ENCODE measurements around the gene FOXP1.

Gene FOXP1

DNA sequence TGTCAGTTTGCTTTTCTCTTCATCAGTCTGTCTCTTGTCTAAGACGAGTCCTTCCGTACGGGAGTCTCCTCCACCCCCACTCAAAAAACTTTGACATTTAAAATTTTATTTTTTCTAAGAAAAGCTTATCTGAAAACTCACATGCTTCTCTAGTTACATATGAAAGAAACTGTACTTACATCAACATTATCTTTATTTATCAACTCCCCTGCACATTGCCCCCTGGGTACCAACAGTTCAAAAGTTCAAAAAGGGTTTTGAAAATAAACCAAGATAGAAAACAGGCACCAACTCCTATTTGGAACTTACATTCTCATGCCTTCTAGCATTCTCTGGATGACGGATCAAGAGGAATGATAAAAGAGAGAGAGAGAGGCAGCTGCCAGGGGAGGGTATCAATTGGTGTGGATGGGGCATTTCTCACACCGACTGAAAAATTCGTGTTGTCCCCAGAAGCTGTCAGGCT lies 182.5 kb downstream of the FOXP1 start:
- DNase-seq (ENCODE audit: low read depth): no peak
- H3K36me3 ChIP-seq (ENCODE audit: control insufficient read depth, insufficient read depth, low read length, severe bottlenecking): no peaks in the 10 kb centered on the region

DNA sequence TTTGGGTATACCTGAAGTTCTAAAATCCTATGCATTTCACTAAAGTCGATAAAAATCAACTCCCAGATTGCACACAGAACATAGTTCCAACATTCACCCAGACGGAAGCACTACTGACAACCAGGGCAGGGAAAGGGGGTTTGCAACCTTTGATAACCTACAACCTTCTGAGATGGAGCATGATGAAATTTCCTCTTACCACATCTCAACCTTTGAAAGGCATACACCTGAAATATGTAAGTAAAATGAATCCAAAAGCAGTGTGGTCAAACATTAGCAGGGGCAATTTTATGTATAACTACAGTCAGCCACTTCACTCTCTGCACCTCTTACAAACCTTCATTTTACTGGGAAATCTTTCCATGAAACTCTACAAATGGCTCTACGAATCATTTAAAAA lies 184.1 kb downstream of the FOXP1 start:
- Histone ChIP-seq H3K4me1 (ENCODE audit: control insufficient read depth, insufficient read depth, low read length) (peaks cover 11% of the 10 kb centered on the region), H3K36me3 (ENCODE audit: control insufficient read depth, insufficient read depth, low read length, severe bottlenecking) (no peaks in the 10 kb centered on the region), H3K4me3 (ENCODE audit: low read length) (no peak overlapping the region), H3K27me3 (replicated peaks; ENCODE audit: control insufficient read depth, insufficient read depth, low read length) (no peaks in the 10 kb centered on the region), H3K9me3 (ENCODE audit: control insufficient read depth, low read length) (no peaks in the 10 kb centered on the region), H3K9ac (ENCODE audit: low read length) (no peak overlapping the region)
- no peak for DNase-seq (ENCODE audit: low read depth)

More for the DNA sequence above, 182.5 kb downstream of the FOXP1 start:
- H3K27me3 ChIP-seq (replicated peaks; ENCODE audit: control insufficient read depth, insufficient read depth, low read length): no peaks in the 10 kb centered on the region
- H3K4me1 ChIP-seq (ENCODE audit: control insufficient read depth, insufficient read depth, low read length): peaks cover 9% of the 10 kb centered on the region
- H3K9me3 ChIP-seq (ENCODE audit: control insufficient read depth, low read length): no peaks in the 10 kb centered on the region
- no peak overlapping the region for H3K9ac ChIP-seq (ENCODE audit: low read length)
- no peak overlapping the region for H3K4me3 ChIP-seq (ENCODE audit: low read length)

DNA sequence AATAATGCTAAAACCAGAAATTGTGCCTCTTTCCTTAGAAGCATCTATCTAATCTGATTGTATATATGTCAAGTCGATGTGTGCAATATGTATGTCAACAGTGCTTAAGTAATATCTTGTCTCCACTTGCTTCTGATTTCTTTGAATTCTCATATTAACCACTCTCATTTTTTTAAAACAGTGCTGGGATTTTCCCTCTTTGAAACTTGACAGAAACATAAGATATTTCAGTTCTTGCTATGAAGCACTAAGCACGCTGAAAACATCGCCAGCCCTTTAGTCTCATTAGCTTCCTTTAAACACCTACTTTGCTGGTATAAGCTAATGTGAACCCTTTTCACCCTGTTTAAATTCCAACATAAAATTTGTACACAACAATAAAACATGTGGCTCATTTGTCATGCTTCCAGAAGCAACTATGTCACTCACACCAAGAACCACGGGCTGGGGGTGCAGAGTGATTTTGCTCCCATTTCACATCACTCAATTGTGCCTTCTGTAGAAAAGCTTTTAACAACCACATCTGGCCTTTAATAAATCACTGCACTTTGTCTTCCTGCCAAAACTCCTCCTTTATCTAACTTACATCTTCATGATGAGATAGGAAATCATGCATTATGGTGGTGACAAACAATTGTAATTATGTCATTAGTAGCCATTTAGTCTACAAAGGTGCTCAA lies 185.2 kb downstream of the FOXP1 start:
- H3K9me3 ChIP-seq (ENCODE audit: control insufficient read depth, low read length): no peaks in the 10 kb centered on the region
- DNase-seq (ENCODE audit: low read depth): no peak

DNA sequence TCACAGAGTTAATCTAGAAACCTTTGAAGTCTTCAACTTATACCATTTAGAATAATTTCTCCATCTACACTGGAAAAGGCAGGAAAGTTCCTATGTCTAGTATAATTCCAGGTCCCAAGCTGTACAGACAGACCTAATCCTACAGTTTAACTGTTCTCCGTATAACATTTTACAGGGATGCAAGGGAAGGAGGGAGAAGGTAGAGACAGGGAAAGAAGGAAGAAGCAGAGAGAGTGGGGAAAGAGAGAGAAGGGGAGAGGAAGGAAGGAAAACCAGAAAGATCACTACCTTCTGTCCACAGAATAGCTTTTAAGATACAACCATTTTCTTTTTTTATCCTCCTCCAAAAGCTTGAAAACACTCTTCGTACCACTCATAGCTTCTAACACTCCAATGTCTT lies 185.8 kb downstream of the FOXP1 start:
- DNase-seq (ENCODE audit: low read depth): no peak
- H3K27me3 ChIP-seq (replicated peaks; ENCODE audit: control insufficient read depth, insufficient read depth, low read length): no peaks in the 10 kb centered on the region
- H3K9ac ChIP-seq (ENCODE audit: low read length): no peak overlapping the region
- H3K4me3 ChIP-seq (ENCODE audit: low read length): no peak overlapping the region
- no peaks in the 10 kb centered on the region for H3K9me3 ChIP-seq (ENCODE audit: control insufficient read depth, low read length)
- H3K36me3 ChIP-seq (ENCODE audit: control insufficient read depth, insufficient read depth, low read length, severe bottlenecking): no peaks in the 10 kb centered on the region
- peaks cover 11% of the 10 kb centered on the region for H3K4me1 ChIP-seq (ENCODE audit: control insufficient read depth, insufficient read depth, low read length)

More for the DNA sequence above, 185.2 kb downstream of the FOXP1 start:
- no peak overlapping the region for H3K4me3 ChIP-seq (ENCODE audit: low read length)
- H3K9ac ChIP-seq (ENCODE audit: low read length): no peak overlapping the region
- peaks cover 11% of the 10 kb centered on the region for H3K4me1 ChIP-seq (ENCODE audit: control insufficient read depth, insufficient read depth, low read length)
- no peaks in the 10 kb centered on the region for H3K36me3 ChIP-seq (ENCODE audit: control insufficient read depth, insufficient read depth, low read length, severe bottlenecking)
- no peaks in the 10 kb centered on the region for H3K27me3 ChIP-seq (replicated peaks; ENCODE audit: control insufficient read depth, insufficient read depth, low read length)

DNA sequence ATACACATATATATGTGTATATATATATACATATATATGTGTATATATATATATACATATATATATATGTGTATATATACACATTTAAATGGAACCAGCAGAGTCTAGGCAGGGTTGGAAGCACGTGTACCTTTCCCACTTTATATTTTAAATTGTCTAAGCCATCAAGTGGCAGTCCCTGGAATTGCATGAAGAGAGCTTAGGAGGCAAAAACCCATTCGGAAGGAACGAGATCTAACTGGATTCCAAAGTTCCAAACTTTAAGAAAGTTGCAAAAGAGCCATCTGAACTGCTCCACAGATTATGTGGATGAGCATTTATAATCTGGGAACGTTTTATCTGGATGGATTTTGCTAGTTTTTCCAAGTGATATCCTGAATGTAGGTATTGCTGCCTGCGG lies 186.5 kb downstream of the FOXP1 start:
- Histone ChIP-seq H3K36me3 (ENCODE audit: control insufficient read depth, insufficient read depth, low read length, severe bottlenecking) (no peaks in the 10 kb centered on the region), H3K27me3 (replicated peaks; ENCODE audit: control insufficient read depth, insufficient read depth, low read length) (no peaks in the 10 kb centered on the region), H3K9ac (ENCODE audit: low read length) (no peak overlapping the region), H3K4me3 (ENCODE audit: low read length) (no peak overlapping the region), H3K9me3 (ENCODE audit: control insufficient read depth, low read length) (no peaks in the 10 kb centered on the region), H3K4me1 (ENCODE audit: control insufficient read depth, insufficient read depth, low read length) (peaks cover 11% of the 10 kb centered on the region)
- DNase-seq (ENCODE audit: low read depth): peak; percentile 66

DNA sequence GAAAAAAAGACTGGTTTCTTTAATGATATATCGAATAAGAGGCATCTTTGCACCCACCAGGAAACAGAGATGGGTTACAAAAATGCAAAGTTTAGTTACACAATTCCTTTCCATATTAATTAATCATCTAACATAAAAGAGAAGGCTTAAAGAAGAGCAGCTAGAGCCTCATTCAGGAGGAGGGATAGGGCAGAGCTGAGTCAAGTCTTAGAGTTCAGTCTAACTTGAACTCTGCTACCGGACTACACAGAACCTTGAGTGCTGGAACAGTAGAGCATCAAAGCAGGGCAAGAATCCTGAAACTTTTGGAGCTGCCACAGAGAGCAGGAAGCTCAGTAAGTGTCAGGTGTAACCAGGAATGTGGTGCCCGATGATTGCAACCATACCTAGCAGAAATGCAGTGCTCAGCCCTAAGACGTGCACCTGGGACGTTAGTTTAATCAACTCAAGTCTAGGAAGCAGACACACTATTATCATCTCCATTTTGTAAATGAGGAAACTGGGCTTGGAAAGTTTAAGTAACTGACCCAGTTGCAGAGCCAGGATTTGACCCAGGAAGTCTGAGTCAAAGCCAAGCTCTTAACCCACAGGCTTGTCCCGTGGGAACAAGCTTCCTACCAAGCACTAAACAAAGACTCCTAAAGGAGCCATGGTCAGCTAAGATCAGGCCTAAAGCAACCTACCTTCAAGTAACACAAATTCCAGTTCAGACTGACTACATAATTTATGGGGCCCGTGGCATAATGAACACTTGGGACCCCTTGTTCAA lies 187.4 kb downstream of the FOXP1 start:
- H3K4me1 ChIP-seq (ENCODE audit: control insufficient read depth, insufficient read depth, low read length): peaks cover 11% of the 10 kb centered on the region
- H3K9me3 ChIP-seq (ENCODE audit: control insufficient read depth, low read length): no peaks in the 10 kb centered on the region
- no peaks in the 10 kb centered on the region for H3K27me3 ChIP-seq (replicated peaks; ENCODE audit: control insufficient read depth, insufficient read depth, low read length)
- no peak overlapping the region for H3K9ac ChIP-seq (ENCODE audit: low read length)
- peak; percentile 37 for DNase-seq (ENCODE audit: low read depth)
- H3K36me3 ChIP-seq (ENCODE audit: control insufficient read depth, insufficient read depth, low read length, severe bottlenecking): no peaks in the 10 kb centered on the region
- no peak overlapping the region for H3K4me3 ChIP-seq (ENCODE audit: low read length)

DNA sequence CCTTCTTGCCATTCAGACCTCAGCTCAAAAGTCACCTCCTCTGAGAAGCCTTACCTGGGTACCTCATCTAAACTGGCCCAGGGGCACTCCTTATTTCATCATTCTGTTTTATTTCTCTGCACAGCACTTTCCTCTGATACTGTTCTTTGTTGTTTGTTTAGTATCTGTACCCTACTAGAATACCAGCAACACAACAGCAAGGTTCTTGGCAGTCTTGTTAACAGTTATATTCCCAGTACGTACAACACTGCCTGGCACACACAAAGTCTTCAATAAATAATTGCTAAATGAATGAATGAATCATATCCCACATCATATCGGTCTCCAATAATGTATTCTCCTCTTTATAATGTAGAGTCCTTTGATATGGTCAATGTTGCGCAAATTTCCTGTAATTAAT lies 188.1 kb downstream of the FOXP1 start:
- Histone ChIP-seq H3K27me3 (replicated peaks; ENCODE audit: control insufficient read depth, insufficient read depth, low read length) (no peaks in the 10 kb centered on the region), H3K4me3 (ENCODE audit: low read length) (no peak overlapping the region), H3K9me3 (ENCODE audit: control insufficient read depth, low read length) (no peaks in the 10 kb centered on the region), H3K4me1 (ENCODE audit: control insufficient read depth, insufficient read depth, low read length) (peaks cover 11% of the 10 kb centered on the region), H3K36me3 (ENCODE audit: control insufficient read depth, insufficient read depth, low read length, severe bottlenecking) (no peaks in the 10 kb centered on the region), H3K9ac (ENCODE audit: low read length) (no peak overlapping the region)
- no peak for DNase-seq (ENCODE audit: low read depth)

DNA sequence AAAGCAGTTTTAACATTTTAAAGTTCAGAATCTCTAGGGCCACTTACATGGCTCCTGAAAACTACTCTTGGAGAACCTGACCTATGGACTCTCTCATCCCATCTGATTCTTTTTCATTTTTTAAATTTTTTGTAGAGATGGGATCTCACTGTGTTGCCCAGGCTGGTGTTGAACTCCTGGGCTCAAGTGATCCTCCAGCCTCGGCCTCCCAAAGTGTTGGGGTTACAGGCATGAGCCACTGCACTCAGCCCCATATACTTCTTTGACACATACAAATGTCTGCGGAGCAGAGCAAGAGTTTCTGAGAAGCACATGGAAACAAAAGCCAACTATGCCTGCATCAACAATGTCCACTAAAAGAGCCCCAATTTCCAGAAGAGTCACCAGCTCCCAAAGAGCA lies 189.8 kb downstream of the FOXP1 start:
- Histone ChIP-seq H3K36me3 (ENCODE audit: control insufficient read depth, insufficient read depth, low read length, severe bottlenecking) (no peaks in the 10 kb centered on the region), H3K4me1 (ENCODE audit: control insufficient read depth, insufficient read depth, low read length) (peaks cover 11% of the 10 kb centered on the region), H3K27me3 (replicated peaks; ENCODE audit: control insufficient read depth, insufficient read depth, low read length) (no peaks in the 10 kb centered on the region), H3K9me3 (ENCODE audit: control insufficient read depth, low read length) (no peaks in the 10 kb centered on the region), H3K4me3 (ENCODE audit: low read length) (no peak overlapping the region), H3K9ac (ENCODE audit: low read length) (no peak overlapping the region)
- DNase-seq (ENCODE audit: low read depth): no peak

DNA sequence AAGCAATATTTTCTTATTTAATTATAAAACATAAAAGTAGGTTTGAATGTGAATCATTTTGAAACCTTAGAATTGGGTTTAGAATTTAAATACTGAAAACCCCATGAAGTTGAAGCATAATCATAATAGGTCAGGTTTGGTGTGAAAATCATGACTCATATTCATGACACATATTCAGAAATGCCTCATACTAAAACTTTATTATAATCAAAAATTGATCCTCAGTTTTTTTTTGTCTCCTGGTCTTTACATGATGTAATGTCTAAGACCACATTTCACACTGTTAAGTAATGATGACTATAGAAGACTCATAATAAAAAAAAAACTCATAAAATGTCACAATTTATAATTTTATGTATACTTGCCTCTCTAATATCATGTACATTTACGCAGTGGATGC lies 190.4 kb downstream of the FOXP1 start:
- no peak for DNase-seq (ENCODE audit: low read depth)
- H3K36me3 ChIP-seq (ENCODE audit: control insufficient read depth, insufficient read depth, low read length, severe bottlenecking): no peaks in the 10 kb centered on the region
- no peak overlapping the region for H3K9ac ChIP-seq (ENCODE audit: low read length)
- H3K9me3 ChIP-seq (ENCODE audit: control insufficient read depth, low read length): no peaks in the 10 kb centered on the region
- H3K4me1 ChIP-seq (ENCODE audit: control insufficient read depth, insufficient read depth, low read length): peaks cover 11% of the 10 kb centered on the region
- no peak overlapping the region for H3K4me3 ChIP-seq (ENCODE audit: low read length)
- no peaks in the 10 kb centered on the region for H3K27me3 ChIP-seq (replicated peaks; ENCODE audit: control insufficient read depth, insufficient read depth, low read length)

DNA sequence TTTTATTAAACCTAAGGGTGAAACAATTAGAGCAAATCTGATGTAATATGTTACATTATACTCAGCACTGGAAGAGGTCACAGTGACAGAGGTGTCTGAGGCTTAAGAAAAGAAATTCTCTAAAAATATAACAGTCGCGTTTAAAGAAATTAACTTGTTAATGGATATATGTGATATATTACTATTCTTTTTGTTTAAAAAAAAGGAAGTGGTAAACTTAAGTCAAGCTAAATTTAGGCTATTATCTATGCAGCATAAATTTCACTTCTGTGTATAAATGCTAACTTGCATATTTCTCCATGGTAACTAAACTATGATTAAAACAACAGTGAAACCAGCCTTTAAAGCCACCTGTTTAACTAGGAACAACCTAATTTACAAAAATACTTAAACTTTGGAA lies 191.3 kb downstream of the FOXP1 start:
- Histone ChIP-seq H3K27me3 (replicated peaks; ENCODE audit: control insufficient read depth, insufficient read depth, low read length) (no peaks in the 10 kb centered on the region), H3K4me3 (ENCODE audit: low read length) (no peak overlapping the region), H3K9me3 (ENCODE audit: control insufficient read depth, low read length) (no peaks in the 10 kb centered on the region), H3K4me1 (ENCODE audit: control insufficient read depth, insufficient read depth, low read length) (peaks cover 10% of the 10 kb centered on the region), H3K36me3 (ENCODE audit: control insufficient read depth, insufficient read depth, low read length, severe bottlenecking) (no peaks in the 10 kb centered on the region), H3K9ac (ENCODE audit: low read length) (no peak overlapping the region)
- DNase-seq (ENCODE audit: low read depth): no peak

DNA sequence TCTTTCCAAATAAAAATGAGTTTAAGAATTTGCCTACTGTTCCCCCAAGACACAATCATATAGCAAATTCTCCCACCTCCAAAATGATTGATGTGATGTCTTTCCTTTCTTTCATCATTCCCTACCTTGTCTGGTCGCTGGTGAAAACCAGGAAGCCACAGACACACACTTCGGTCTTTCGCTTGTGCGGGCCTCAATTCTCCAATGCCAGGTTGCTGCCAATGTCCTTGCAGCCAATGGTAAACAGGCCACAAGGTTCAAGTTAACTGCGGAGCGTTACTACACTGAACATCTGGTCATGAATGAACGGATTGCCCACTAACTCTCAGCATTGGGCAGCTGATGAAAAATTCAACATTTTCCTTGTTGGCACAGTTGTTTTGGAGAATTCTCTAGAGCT lies 192.2 kb downstream of the FOXP1 start:
- H3K27me3 ChIP-seq (replicated peaks; ENCODE audit: control insufficient read depth, insufficient read depth, low read length): no peaks in the 10 kb centered on the region
- no peaks in the 10 kb centered on the region for H3K36me3 ChIP-seq (ENCODE audit: control insufficient read depth, insufficient read depth, low read length, severe bottlenecking)
- no peak for DNase-seq (ENCODE audit: low read depth)

More for the DNA sequence above, 192.2 kb downstream of the FOXP1 start:
- no peak overlapping the region for H3K4me3 ChIP-seq (ENCODE audit: low read length)
- no peaks in the 10 kb centered on the region for H3K9me3 ChIP-seq (ENCODE audit: control insufficient read depth, low read length)
- H3K4me1 ChIP-seq (ENCODE audit: control insufficient read depth, insufficient read depth, low read length): peaks cover 6% of the 10 kb centered on the region
- H3K9ac ChIP-seq (ENCODE audit: low read length): no peak overlapping the region
